Peyer's patch (tissue), 4 donors: ENCODE data around the gene TLX1. TPM values are rescaled to one million over a fixed set of nuclear protein-coding genes. Genes with fewer than 3 reads are reported as not detected.

Experiments used
- DNase-seq, 3 donors: peaks; one replicate each; pipeline ENCODE4 v3.0.0-alpha.2; 2017 to 2019
- H3K27ac ChIP-seq, 4 donors: fragments of 200-600 bp; sonication (generic); one replicate each; pipeline ENCODE4 v1.5.1; 2016 to 2019
- H3K27me3 ChIP-seq, 2 donors: fragments of 200-600 bp; sonication (generic); one replicate each; pipeline ENCODE4 v1.5.1; 2019
- H3K36me3 ChIP-seq, 3 donors: fragments of 200-600 bp; sonication (generic); one replicate each; pipeline ENCODE4 v1.5.1; 2016 to 2019
- H3K4me1 ChIP-seq, 4 donors: fragments of 200-600 bp; sonication (generic); one replicate each; pipeline ENCODE4 v1.5.1; 2016 to 2019
- H3K4me3 ChIP-seq, 4 donors: fragments of 200-600 bp; sonication (generic); 1 replicate in 3 of 4; 2 replicates in 1 of 4; pipeline ENCODE4 v1.5.1; 2016 to 2019; ENCODE audit warnings: mild to moderate bottlenecking in 1 of 4
- H3K9me3 ChIP-seq, 4 donors: fragments of 200-600 bp; sonication (generic); one replicate each; pipeline ENCODE4 v1.5.1; 2016 to 2019; ENCODE audit warnings: mild to moderate bottlenecking in 1 of 4
- CTCF ChIP-seq, 6 experiments: fragments of 450-650 bp in 4 of 6; fragments of 200-600 bp in 2 of 6; sonication (generic) in 1 of 6; IDR thresholded peaks; one replicate each; pipeline ENCODE4 v1.5.1; 2017 to 2019; ENCODE audit warnings: antibody characterized with exemption in 6 of 6, mild to moderate bottlenecking in 3 of 6, moderate library complexity in 1 of 6
- POLR2A ChIP-seq, 2 donors: fragments of 450-650 bp; IDR thresholded peaks; one replicate each; pipeline ENCODE4 v1.5.1; 2017; ENCODE audit warnings: antibody characterized with exemption in 2 of 2, mild to moderate bottlenecking in 2 of 2, moderate library complexity in 2 of 2
- total RNA-seq, 4 donors: library from RNA; depleted of rRNA; stranded (reverse); fragments of >200 nt; gene quantifications; one replicate each; pipeline ENCODE4 v1.1.0, GENCODE V29; 2016

Gene TLX1
- total RNA-seq, 4 donors from 2014 or later, result 1.6 to 4.8 (median 3.2) TPM; not detected in 1

- H3K4me3 ChIP-seq, result no peak overlapping the region
- H3K27me3 ChIP-seq, result peaks cover 0 to 95% of the 10 kb centered on the region in 2 donors
- no peak for TF ChIP-seq CTCF (IDR thresholded peaks at IDR 0.05)
- TF ChIP-seq POLR2A (IDR thresholded peaks at IDR 0.05), result no peak
- no peak overlapping the region for H3K27ac ChIP-seq
- no peaks in the 10 kb centered on the region for H3K36me3 ChIP-seq
- peaks cover 0 to 33% (median 13%) of the 10 kb centered on the region in 4 donors for H3K4me1 ChIP-seq
- DNase-seq, result no peak
- no peaks in the 10 kb centered on the region for H3K9me3 ChIP-seq
Observed at GRCh38 chr10:101136007-101136707, 5.1 kb downstream of the TLX1 start.

- DNase-seq, result no peak
- no peak overlapping the region for H3K27ac ChIP-seq
- peaks cover 0 to 95% of the 10 kb centered on the region in 2 donors for H3K27me3 ChIP-seq
- no peaks in the 10 kb centered on the region for H3K36me3 ChIP-seq
- no peak for TF ChIP-seq CTCF (IDR thresholded peaks at IDR 0.05)
- no peak for TF ChIP-seq POLR2A (IDR thresholded peaks at IDR 0.05)
- no peaks in the 10 kb centered on the region for H3K9me3 ChIP-seq
- H3K4me1 ChIP-seq, result peaks cover 0 to 28% (median 10%) of the 10 kb centered on the region in 4 donors
- no peak overlapping the region for H3K4me3 ChIP-seq
Observed at GRCh38 chr10:101136708-101137121, 5.6 kb downstream of the TLX1 start.

- peaks cover 0 to 95% of the 10 kb centered on the region in 2 donors for H3K27me3 ChIP-seq
- H3K36me3 ChIP-seq, result no peaks in the 10 kb centered on the region
- DNase-seq, result no peak
- H3K27ac ChIP-seq, result no peak overlapping the region
- TF ChIP-seq CTCF (IDR thresholded peaks at IDR 0.05), result no peak
- no peak for TF ChIP-seq POLR2A (IDR thresholded peaks at IDR 0.05)
- peaks cover 0 to 22% (median 9%) of the 10 kb centered on the region in 4 donors for H3K4me1 ChIP-seq
- H3K4me3 ChIP-seq, result no peak overlapping the region
- no peaks in the 10 kb centered on the region for H3K9me3 ChIP-seq
Observed at GRCh38 chr10:101137271-101137670, 6.2 kb downstream of the TLX1 start.

- H3K27me3 ChIP-seq, result peaks cover 0 to 92% of the 10 kb centered on the region in 2 donors
- H3K4me3 ChIP-seq, result no peak overlapping the region
- no peaks in the 10 kb centered on the region for H3K9me3 ChIP-seq
- no peaks in the 10 kb centered on the region for H3K36me3 ChIP-seq
- no peak for TF ChIP-seq POLR2A (IDR thresholded peaks at IDR 0.05)
- TF ChIP-seq CTCF (IDR thresholded peaks at IDR 0.05), result no peak
- no peak overlapping the region for H3K27ac ChIP-seq
- DNase-seq, result no peak
- peaks cover 0 to 16% (median 7%) of the 10 kb centered on the region in 4 donors for H3K4me1 ChIP-seq
Observed at GRCh38 chr10:101138788-101139420, 7.8 kb downstream of the TLX1 start.

- H3K9me3 ChIP-seq, result no peaks in the 10 kb centered on the region
- no peaks in the 10 kb centered on the region for H3K36me3 ChIP-seq
- H3K4me3 ChIP-seq, result no peak overlapping the region
- no peak for DNase-seq
- H3K4me1 ChIP-seq, result peaks cover 0 to 10% (median 4%) of the 10 kb centered on the region in 4 donors
- TF ChIP-seq CTCF (IDR thresholded peaks at IDR 0.05) (no peak), POLR2A (IDR thresholded peaks at IDR 0.05) (no peak)
- H3K27me3 ChIP-seq, result peaks cover 0 to 86% of the 10 kb centered on the region in 2 donors
- no peak overlapping the region for H3K27ac ChIP-seq
Observed at GRCh38 chr10:101139421-101139911, 8.4 kb downstream of the TLX1 start.
